SK-N-SH treated with all-trans-retinoic acid at 6 μM for 48 hours (cell line): Measurements from ENCODE around the gene TCF12.
A peak's percentile ranks its signal among the peaks of the same experiment; 100 is the strongest.

Experiments
- ATAC-seq: fragments of 200-7000 bp; cut with Tn5 transposase; 3 replicates; pipeline ENCODE4 v1.9.1; 2020; ENCODE audit warnings: mild to moderate bottlenecking, moderate library complexity
- ARNTL ChIP-seq: fragments of 450-650 bp; formaldehyde crosslinking; IDR thresholded peaks from 2 replicates; pipeline ENCODE4 v1.5.0; 2020; ENCODE audit warnings: low read depth, mild to moderate bottlenecking, moderate library complexity, borderline replicate concordance
- BACH2 ChIP-seq: fragments of 250-450 bp; sonication (Bioruptor Pico); IDR thresholded peaks from 2 replicates; pipeline ENCODE4 v1.9.0; 2021; ENCODE audit warnings: mild to moderate bottlenecking, borderline replicate concordance
- CREB5 ChIP-seq: fragments of 250-450 bp; sonication (Bioruptor Pico); IDR thresholded peaks from 2 replicates; pipeline ENCODE4 v1.5.1; 2020; ENCODE audit warnings: low read depth, mild to moderate bottlenecking, moderate library complexity
- CSDC2 ChIP-seq: fragments of 250-450 bp; sonication (Bioruptor Pico); IDR thresholded peaks from 2 replicates; pipeline ENCODE4 v1.5.0; 2020; ENCODE audit warnings: mild to moderate bottlenecking, moderate library complexity
- CSRNP3 ChIP-seq: fragments of 250-450 bp; sonication (Bioruptor Pico); IDR thresholded peaks from 2 replicates; pipeline ENCODE4 v1.5.1; 2021; ENCODE audit warnings: mild to moderate bottlenecking, moderate library complexity
- ESRRG ChIP-seq: fragments of 250-450 bp; sonication (Bioruptor Pico); IDR thresholded peaks from 2 replicates; pipeline ENCODE4 v1.6.1; 2021; ENCODE audit warnings: mild to moderate bottlenecking
- GLIS3 ChIP-seq: fragments of 250-450 bp; sonication (Bioruptor Pico); IDR thresholded peaks from 2 replicates; pipeline ENCODE4 v1.5.0; 2020; ENCODE audit warnings: mild to moderate bottlenecking, moderate library complexity
- ISL1 ChIP-seq: fragments of 250-450 bp; sonication (Bioruptor Pico); IDR thresholded peaks from 2 replicates; pipeline ENCODE4 v2.1.2; 2022; ENCODE audit warnings: mild to moderate bottlenecking, moderate library complexity
- OSR1 ChIP-seq: fragments of 250-450 bp; sonication (Bioruptor Pico); IDR thresholded peaks from 2 replicates; pipeline ENCODE4 v1.8.0; 2022; ENCODE audit warnings: moderate library complexity, mild to moderate bottlenecking, inconsistent platforms
- PATZ1 ChIP-seq: fragments of 250-450 bp; sonication (Bioruptor Pico); IDR thresholded peaks from 2 replicates; pipeline ENCODE4 v1.8.0; 2020; ENCODE audit warnings: mild to moderate bottlenecking, moderate library complexity, borderline replicate concordance
- POU6F1 ChIP-seq: fragments of 250-450 bp; sonication (Bioruptor Pico); IDR thresholded peaks from 2 replicates; pipeline ENCODE4 v1.8.0; 2021; ENCODE audit warnings: low read depth, mild to moderate bottlenecking, moderate library complexity, borderline replicate concordance
- PPARA ChIP-seq: fragments of 250-450 bp; sonication (Bioruptor Pico); IDR thresholded peaks from 2 replicates; pipeline ENCODE4 v1.5.0; 2020; ENCODE audit warnings: mild to moderate bottlenecking, borderline replicate concordance
- RARB ChIP-seq: fragments of 250-450 bp; sonication (Bioruptor Pico); IDR thresholded peaks from 2 replicates; pipeline ENCODE4 v1.8.0; 2021; ENCODE audit warnings: mild to moderate bottlenecking, moderate library complexity
- SNAI2 ChIP-seq: fragments of 250-450 bp; sonication (Bioruptor Pico); IDR thresholded peaks from 2 replicates; pipeline ENCODE4 v1.5.0; 2020; ENCODE audit warnings: mild to moderate bottlenecking, moderate library complexity
- TCF4 ChIP-seq: fragments of 250-450 bp; sonication (Bioruptor Pico); IDR thresholded peaks from 2 replicates; pipeline ENCODE4 v1.8.0; 2021; ENCODE audit warnings: mild to moderate bottlenecking, moderate library complexity, borderline replicate concordance
- TOX ChIP-seq: fragments of 250-450 bp; sonication (Bioruptor Pico); IDR thresholded peaks from 2 replicates; pipeline ENCODE4 v1.8.0; 2021; ENCODE audit warnings: mild to moderate bottlenecking, moderate library complexity, borderline replicate concordance
- ZC3H10 ChIP-seq: fragments of 250-450 bp; sonication (Bioruptor Pico); IDR thresholded peaks from 2 replicates; pipeline ENCODE4 v1.5.1; 2021; ENCODE audit warnings: mild to moderate bottlenecking, moderate library complexity
- ZFP3 ChIP-seq: fragments of 250-450 bp; sonication (Bioruptor Pico); IDR thresholded peaks from 2 replicates; pipeline ENCODE4 v1.5.0; 2020; ENCODE audit warnings: mild to moderate bottlenecking, moderate library complexity
- ZFP30 ChIP-seq: fragments of 450-650 bp; formaldehyde crosslinking; IDR thresholded peaks from 2 replicates; pipeline ENCODE4 v1.5.0; 2022; ENCODE audit warnings: mild to moderate bottlenecking, moderate library complexity
- ZNF565 ChIP-seq: fragments of 450-650 bp; formaldehyde crosslinking; conservative IDR thresholded peaks from 2 replicates; pipeline ENCODE4 v1.5.0; 2020; ENCODE audit warnings: low read depth, mild to moderate bottlenecking, moderate library complexity
- ZNF70 ChIP-seq: fragments of 450-650 bp; formaldehyde crosslinking; IDR thresholded peaks from 2 replicates; pipeline ENCODE4 v1.5.0; 2020; ENCODE audit warnings: mild to moderate bottlenecking, moderate library complexity
- ZNF8 ChIP-seq: fragments of 450-650 bp; formaldehyde crosslinking; IDR thresholded peaks from 2 replicates; pipeline ENCODE4 v1.5.0; 2020; ENCODE audit warnings: mild to moderate bottlenecking, moderate library complexity
- TF ChIP-seq, protein P1 (sequence below): fragments of 250-450 bp; sonication (Bioruptor Pico); IDR thresholded peaks from 2 replicates; pipeline ENCODE4 v1.5.0; 2020; ENCODE audit warnings: mild to moderate bottlenecking, moderate library complexity

TCF12 gene

DNA sequence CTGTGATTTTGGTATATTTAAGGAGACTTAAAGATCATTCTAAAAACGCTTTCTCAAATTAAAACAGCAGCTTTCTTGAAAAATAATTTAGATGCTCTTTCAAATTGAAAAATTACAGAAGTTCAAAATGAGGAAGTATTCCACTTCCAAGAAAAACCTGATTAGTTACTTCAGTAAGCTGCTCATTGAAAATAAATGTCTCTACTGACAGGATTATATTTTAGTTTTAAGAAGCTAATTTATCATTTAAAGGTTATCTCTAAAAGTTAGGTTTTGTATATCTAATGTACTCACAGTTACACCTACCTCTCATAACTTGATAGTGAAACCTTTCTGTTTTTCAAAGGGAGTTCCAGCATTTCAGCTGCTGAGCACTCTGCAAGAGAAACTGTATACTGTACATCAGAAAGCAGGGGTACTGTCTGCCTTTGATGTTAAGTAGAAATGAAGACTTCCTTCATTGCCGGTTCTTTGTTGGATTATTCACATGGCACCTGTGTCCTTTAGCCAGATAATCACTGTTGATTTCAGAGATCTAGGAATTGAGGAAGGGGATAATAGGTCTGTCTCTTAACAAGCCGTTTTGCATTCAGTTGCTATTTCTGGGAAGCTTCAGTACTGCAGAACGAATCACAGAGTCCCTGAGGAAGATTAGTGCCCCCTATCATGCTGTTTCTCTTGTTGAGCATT, 161.6 kb downstream of the TCF12 start:
- no peak for ATAC-seq
- no peak for TF ChIP-seq GLIS3
- TF ChIP-seq PATZ1 = no peak
- TF ChIP-seq, protein P1, sequence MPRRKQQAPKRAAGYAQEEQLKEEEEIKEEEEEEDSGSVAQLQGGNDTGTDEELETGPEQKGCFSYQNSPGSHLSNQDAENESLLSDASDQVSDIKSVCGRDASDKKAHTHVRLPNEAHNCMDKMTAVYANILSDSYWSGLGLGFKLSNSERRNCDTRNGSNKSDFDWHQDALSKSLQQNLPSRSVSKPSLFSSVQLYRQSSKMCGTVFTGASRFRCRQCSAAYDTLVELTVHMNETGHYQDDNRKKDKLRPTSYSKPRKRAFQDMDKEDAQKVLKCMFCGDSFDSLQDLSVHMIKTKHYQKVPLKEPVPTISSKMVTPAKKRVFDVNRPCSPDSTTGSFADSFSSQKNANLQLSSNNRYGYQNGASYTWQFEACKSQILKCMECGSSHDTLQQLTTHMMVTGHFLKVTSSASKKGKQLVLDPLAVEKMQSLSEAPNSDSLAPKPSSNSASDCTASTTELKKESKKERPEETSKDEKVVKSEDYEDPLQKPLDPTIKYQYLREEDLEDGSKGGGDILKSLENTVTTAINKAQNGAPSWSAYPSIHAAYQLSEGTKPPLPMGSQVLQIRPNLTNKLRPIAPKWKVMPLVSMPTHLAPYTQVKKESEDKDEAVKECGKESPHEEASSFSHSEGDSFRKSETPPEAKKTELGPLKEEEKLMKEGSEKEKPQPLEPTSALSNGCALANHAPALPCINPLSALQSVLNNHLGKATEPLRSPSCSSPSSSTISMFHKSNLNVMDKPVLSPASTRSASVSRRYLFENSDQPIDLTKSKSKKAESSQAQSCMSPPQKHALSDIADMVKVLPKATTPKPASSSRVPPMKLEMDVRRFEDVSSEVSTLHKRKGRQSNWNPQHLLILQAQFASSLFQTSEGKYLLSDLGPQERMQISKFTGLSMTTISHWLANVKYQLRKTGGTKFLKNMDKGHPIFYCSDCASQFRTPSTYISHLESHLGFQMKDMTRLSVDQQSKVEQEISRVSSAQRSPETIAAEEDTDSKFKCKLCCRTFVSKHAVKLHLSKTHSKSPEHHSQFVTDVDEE (CRISPR knock-in tag) = no peak
- no peak for TF ChIP-seq TCF4 (CRISPR knock-in tag)
- no peak for TF ChIP-seq OSR1 (CRISPR knock-in tag)
- no peak for TF ChIP-seq CSDC2 (CRISPR knock-in tag)
- no peak for TF ChIP-seq ZFP30
- no peak for TF ChIP-seq ISL1 (CRISPR knock-in tag)
- TF ChIP-seq TOX (CRISPR knock-in tag) = no peak
- TF ChIP-seq SNAI2 (CRISPR knock-in tag) = no peak
- no peak for TF ChIP-seq PPARA (CRISPR knock-in tag)
- TF ChIP-seq ZFP3 (CRISPR knock-in tag) = no peak
- TF ChIP-seq ZNF8 (CRISPR knock-in tag) = no peak
- TF ChIP-seq CREB5 = no peak
- no peak for TF ChIP-seq RARB (CRISPR knock-in tag)
- no peak for TF ChIP-seq BACH2 (CRISPR knock-in tag)
- TF ChIP-seq ZNF565 (CRISPR knock-in tag) = no peak
- TF ChIP-seq POU6F1 (CRISPR knock-in tag) = no peak

DNA sequence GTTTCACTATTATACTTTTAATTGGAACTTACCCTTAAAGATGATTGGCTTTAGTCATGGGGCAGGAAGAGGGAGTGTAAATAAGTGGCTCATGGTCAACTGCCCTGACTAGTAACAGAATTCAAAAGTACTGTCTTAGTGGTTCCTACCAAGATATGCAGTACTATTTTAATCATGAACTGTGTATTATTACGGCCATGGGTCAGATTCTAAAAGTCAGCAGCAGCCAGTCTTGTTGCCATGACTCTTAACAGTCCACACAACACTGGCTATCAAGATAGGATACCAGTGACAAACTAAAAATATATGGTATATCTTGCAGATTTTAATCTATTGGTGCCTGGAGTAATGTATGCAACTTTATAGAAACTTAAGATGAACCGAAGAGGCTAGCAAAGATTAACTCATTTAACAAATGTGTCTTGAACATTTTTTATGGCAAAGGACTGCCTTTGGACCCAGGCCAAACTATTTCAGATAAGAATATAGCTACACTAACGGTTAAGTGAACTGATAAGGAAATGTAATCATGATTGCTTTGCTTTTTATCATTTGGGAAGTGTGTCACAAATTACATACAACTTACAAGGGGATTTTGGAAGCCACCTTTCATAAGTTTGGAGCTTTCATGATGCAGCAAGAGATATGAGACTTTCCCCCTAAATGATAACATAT, 163.7 kb downstream of the TCF12 start:
- TF ChIP-seq OSR1 (CRISPR knock-in tag) (no peak), ZNF8 (CRISPR knock-in tag) (no peak), ZNF70 (CRISPR knock-in tag) (peak; percentile 87), CREB5 (no peak), CSRNP3 (CRISPR knock-in tag) (no peak), TCF4 (CRISPR knock-in tag) (no peak), GLIS3 (no peak), ISL1 (CRISPR knock-in tag) (peak; percentile 78), ARNTL (CRISPR knock-in tag) (no peak), ESRRG (CRISPR knock-in tag) (no peak), BACH2 (CRISPR knock-in tag) (no peak), PATZ1 (no peak), CSDC2 (CRISPR knock-in tag) (no peak), ZC3H10 (CRISPR knock-in tag) (no peak)
- ATAC-seq = peak; percentile 61; the same call in 1 of the 3 replicates
